HepG2 (cell line): ENCODE data around the gene ZMIZ2. TPM values are rescaled to one million over a fixed set of nuclear protein-coding genes. Genes with fewer than 3 reads are reported as not detected.

Source experiments
- ATAC-seq: fragments of 200-7000 bp; cut with Tn5 transposase; 3 replicates; pipeline ENCODE4 v1.9.1; 2020; ENCODE audit warnings: mild to moderate bottlenecking, moderate library complexity
- BruUV-seq: library from RNA; stranded (reverse); fragments of 400-500 nt; replicated peaks from 2 replicates; lab custom pipeline; 2021; lab: Mats Ljungman, UMichigan
- CTCF ChIA-PET: fragments of 300-600 bp; formaldehyde crosslinking; extraction: SDS; loops from one replicate; lab custom pipeline; 2021; ENCODE audit warnings: low total read pairs, inconsistent platforms, low intra/inter-chr PET ratio; lab: Yijun Ruan, JAX
- POLR2A ChIA-PET: fragments of 350-600 bp; sonication (Branson Sonifier 250); formaldehyde crosslinking; loops from one replicate; lab custom pipeline; 2020; ENCODE audit warnings: antibody characterized with exemption, inconsistent platforms; lab: Yijun Ruan, JAX
- DNase-seq: peaks from one replicate; pipeline ENCODE4 v3.0.0-alpha.2; 2015; ENCODE audit warnings: low spot score
- FAIRE-seq: peaks from 3 replicates; lab custom pipeline; 2011; peaks lifted over from hg19 to GRCh38; lab: Jason Lieb, UNC
- H2AFZ ChIP-seq: one replicate; pipeline ENCODE4 v1.6.1; 2011; ENCODE audit warnings: low read length, inconsistent platforms
- H3K27ac ChIP-seq: fragments of 300-600 bp; 3 replicates; pipeline ENCODE4 v1.8.0; 2011; ENCODE audit warnings: mixed run types, mild to moderate bottlenecking, mixed read lengths, low read length, inconsistent platforms; ENCODE audit not compliant: insufficient read depth; ENCODE audit errors: extremely low read length
- H3K27me3 ChIP-seq, 2 experiments: fragments of 200-600 bp in 1 of 2; 2 replicates in 1 of 2; 3 replicates in 1 of 2; pipeline versions ENCODE4 v1.6.0 to v1.8.0; 2011; ENCODE audit warnings: low read length in 2 of 2, mild to moderate bottlenecking in 2 of 2, moderate library complexity in 2 of 2, inconsistent platforms in 1 of 2; ENCODE audit not compliant: insufficient read depth in 2 of 2, control insufficient read depth in 1 of 2
- H3K36me3 ChIP-seq, 2 experiments: fragments of 200-600 bp in 1 of 2; replicated peaks in 1 of 2; 2 replicates in 1 of 2; 3 replicates in 1 of 2; pipeline versions ENCODE4 v1.5.1 to v1.8.0; 2011; ENCODE audit warnings: low read length in 2 of 2, inconsistent platforms in 1 of 2; ENCODE audit not compliant: insufficient read depth in 2 of 2, control insufficient read depth in 1 of 2
- H3K4me1 ChIP-seq: 2 replicates; pipeline ENCODE4 v1.5.1; 2012; ENCODE audit warnings: low read length, inconsistent platforms; ENCODE audit not compliant: insufficient read depth
- H3K4me2 ChIP-seq: 2 replicates; pipeline ENCODE4 v1.6.0; 2011; ENCODE audit warnings: low read depth, low read length, inconsistent platforms
- H3K4me3 ChIP-seq, 3 experiments: fragments of 200-600 bp in 1 of 3; sonication (generic), shearing (Covaris generic) in 1 of 3; replicated peaks in 1 of 3; 2 replicates each; pipeline ENCODE4 v1.5.1; 2011 to 2016; ENCODE audit warnings: low read length in 3 of 3, inconsistent platforms in 2 of 3, low read depth in 2 of 3, mild to moderate bottlenecking in 2 of 3, control low read depth in 1 of 3, mixed read lengths in 1 of 3; ENCODE audit not compliant: insufficient read depth in 1 of 3
- H3K79me2 ChIP-seq: one replicate; pipeline ENCODE4 v1.6.1; 2011; ENCODE audit warnings: low read length, inconsistent platforms; ENCODE audit not compliant: insufficient read depth
- H3K9ac ChIP-seq: 2 replicates; pipeline ENCODE4 v1.6.0; 2011; ENCODE audit warnings: mild to moderate bottlenecking, low read depth, low read length, inconsistent platforms; ENCODE audit not compliant: insufficient read depth
- H3K9me3 ChIP-seq: 2 replicates; pipeline ENCODE4 v1.5.1; 2012; ENCODE audit warnings: mild to moderate bottlenecking, low read length
- H4K20me1 ChIP-seq: 2 replicates; pipeline ENCODE4 v1.6.0; 2011; ENCODE audit warnings: inconsistent platforms, mild to moderate bottlenecking, low read length, moderate library complexity; ENCODE audit not compliant: insufficient read depth
- ARID5B ChIP-seq: IDR thresholded peaks from 2 replicates; pipeline ENCODE4 v1.4.0; 2020; ENCODE audit warnings: mild to moderate bottlenecking, missing genetic modification reagents
- EHMT2 ChIP-seq: fragments of 200-600 bp; sonication (generic); IDR thresholded peaks from 2 replicates; pipeline ENCODE4 v1.7.0; 2017; ENCODE audit warnings: antibody characterized with exemption, low read depth, low read length, borderline replicate concordance
- FOXK1 ChIP-seq: sonication (generic); formaldehyde crosslinking; IDR thresholded peaks from 2 replicates; pipeline ENCODE4 v1.4.0; 2020; ENCODE audit warnings: low read depth, missing genetic modification reagents, borderline replicate concordance
- FOXK2 ChIP-seq: fragments of 450-650 bp; IDR thresholded peaks from 2 replicates; pipeline ENCODE4 v1.6.1; 2016
- HES4 ChIP-seq: sonication (generic); formaldehyde crosslinking; IDR thresholded peaks from 2 replicates; pipeline ENCODE4 v1.9.0; 2021; ENCODE audit warnings: mild to moderate bottlenecking, missing genetic modification reagents, borderline replicate concordance
- MAFF ChIP-seq: IDR thresholded peaks from 2 replicates; pipeline ENCODE4 v1.6.1; 2011; ENCODE audit warnings: low read depth, low read length, improper control_type of control experiment
- PBX2 ChIP-seq: IDR thresholded peaks from 2 replicates; pipeline ENCODE4 v1.6.1; 2016; ENCODE audit warnings: control low read depth
- SALL2 ChIP-seq: sonication (generic); formaldehyde crosslinking; IDR thresholded peaks from 2 replicates; pipeline ENCODE4 v1.8.1; 2023; ENCODE audit warnings: mild to moderate bottlenecking, missing genetic modification reagents, inconsistent platforms
- SAP130 ChIP-seq: IDR thresholded peaks from 2 replicates; pipeline ENCODE4 v1.6.1; 2016; ENCODE audit warnings: low read depth
- SMC3 ChIP-seq: IDR thresholded peaks from 2 replicates; pipeline ENCODE4 v1.6.1; 2011; ENCODE audit warnings: low read length, improper control_type of control experiment
- ZNF234 ChIP-seq: sonication (generic); formaldehyde crosslinking; conservative IDR thresholded peaks from 2 replicates; pipeline ENCODE4 v1.5.1; 2020; ENCODE audit warnings: mild to moderate bottlenecking, missing genetic modification reagents
- ZSCAN29 ChIP-seq: sonication (generic); formaldehyde crosslinking; conservative IDR thresholded peaks from 2 replicates; pipeline ENCODE4 v1.4.0; 2020; ENCODE audit warnings: mild to moderate bottlenecking, missing genetic modification reagents
- WGBS: methylation state at CpG from one replicate; pipeline ENCODE4 v1.1.6; 2017; ENCODE audit warnings: low lambda C conversion rate; 5-methylcytosine and 5-hydroxymethylcytosine counted together
- in situ Hi-C: cut with HindIII; loops from 2 replicates; pipeline ENCODE4 v1.10.0; 2017; ENCODE audit warnings: low pct_unique_long_range_greater_than_20kb; ENCODE audit not compliant: extremely low pct_ligation_motif_present
- intact Hi-C: fragments of 100-400 bp; cut with micrococcal nuclease; formaldehyde crosslinking; loops from one replicate; pipeline ENCODE4 v1.10.0; 2022; ENCODE audit not compliant: unreplicated experiment
- polyA plus RNA-seq, 8 experiments: library from polyadenylated mRNA; depleted of rRNA in 3 of 8; stranded (reverse) in 7 of 8; unstranded in 1 of 8; fragments of >200 nt; fragmentation: Illumina TruSeq in 4 of 8; extraction: Trizol in 4 of 8; gene quantifications; 2 replicates each; pipeline versions ENCODE4 v1.2.1 to v1.2.3, GENCODE V29; 2011 to 2016; ENCODE audit warnings: low read depth in 4 of 8, missing spikeins in 1 of 8, mixed read lengths in 1 of 8; ENCODE audit not compliant: insufficient read depth in 1 of 8
- total RNA-seq, 5 experiments: library from RNA; depleted of rRNA; stranded (reverse); fragments of >200 nt; fragmentation: Illumina TruSeq; extraction: Trizol; gene quantifications; 2 replicates each; pipeline ENCODE4 v1.2.3, GENCODE V29; 2016; ENCODE audit warnings: low read depth in 1 of 5

The ZMIZ2 gene
- total and polyA plus RNA-seq, 2 of the 13 experiments (the other 11 are each of a cell fraction or from before 2014, with no cell fraction given) = 4.9 to 7.9 TPM

GRCh38 chr7:44789990-44790389, 41.3 kb downstream of the ZMIZ2 start:
- H3K9me3 ChIP-seq = no peaks in the 10 kb centered on the region
- H3K9ac ChIP-seq = no peak overlapping the region
- no peak for FAIRE-seq
- TF ChIP-seq ZNF234 (no peak), ZSCAN29 (no peak), SALL2 (no peak), PBX2 (CRISPR knock-in tag) (no peak), FOXK2 (no peak)
- no peak for ATAC-seq
- H3K36me3 ChIP-seq = no peaks in the 10 kb centered on the region
- H4K20me1 ChIP-seq = no peaks in the 10 kb centered on the region
- 42% methylated on average over 5 of the region's 5 CpGs for WGBS
- H3K4me1 ChIP-seq = peaks cover 33% of the 10 kb centered on the region
- no peak overlapping the region for H3K4me3 ChIP-seq
- intact Hi-C loops = loop anchor here (10.0 kb wide), 1 partner anchor 1775 kb away; no protein-coding TSS in a partner anchor
- H2AFZ ChIP-seq = no peak overlapping the region
- H3K27me3 ChIP-seq = no peaks in the 10 kb centered on the region
- in situ Hi-C loops = no loop called here
- CTCF ChIA-PET = no interaction called here
- no peak overlapping the region for H3K27ac ChIP-seq
- no peak overlapping the region for H3K4me2 ChIP-seq
- H3K79me2 ChIP-seq = no peaks in the 10 kb centered on the region
- BruUV-seq = no TSS peak
- DNase-seq = no peak
- POLR2A ChIA-PET = no interaction called here

GRCh38 chr7:44791278-44792219, 42.9 kb downstream of the ZMIZ2 start:
- H3K4me3 ChIP-seq = peak overlapping the region in 1 of 3 experiments; percentile 12; a peak in 1 of 6 replicates
- H3K9ac ChIP-seq = no peak overlapping the region
- peaks cover 33% of the 10 kb centered on the region for H3K4me1 ChIP-seq
- no peak overlapping the region for H2AFZ ChIP-seq
- POLR2A ChIA-PET = interaction anchor here (1.0 to 1.4 kb wide), 4 partner anchors 14 to 218 kb away, joined by 4 to 8 read pairs (median 6); partner anchors contain the start of genes DDX56 and H2AZ2
- peaks cover 3% of the 10 kb centered on the region for H3K79me2 ChIP-seq
- H3K27me3 ChIP-seq = no peaks in the 10 kb centered on the region
- 4% methylated on average over 7 of the region's 8 CpGs for WGBS
- peak overlapping the region; percentile 63 for H3K4me2 ChIP-seq
- intact Hi-C loops = loop anchor here (10.0 kb wide), 1 partner anchor 1773 kb away; no protein-coding TSS in a partner anchor
- FAIRE-seq = peak; percentile 37
- H3K27ac ChIP-seq = no peak overlapping the region
- H3K36me3 ChIP-seq = no peaks in the 10 kb centered on the region
- peak; percentile 57 for DNase-seq
- CTCF ChIA-PET = interaction anchor here (0.9 kb wide), 1 partner anchor 56 kb away, joined by 3 read pairs; the partner anchor contains the start of gene H2AZ2
- no peaks in the 10 kb centered on the region for H3K9me3 ChIP-seq
- in situ Hi-C loops = no loop called here
- ATAC-seq = peak; percentile 54
- H4K20me1 ChIP-seq = no peaks in the 10 kb centered on the region
- no TSS peak for BruUV-seq
- TF ChIP-seq SAP130 (CRISPR knock-in tag) (peak; percentile 50; the same call in 1 of the 2 replicates), ARID5B (CRISPR knock-in tag) (0 out of 2 replicates have a peak, but pooled peaks have one; percentile 8), FOXK1 (CRISPR knock-in tag) (no peak), SMC3 (peak; percentile 33), MAFF (peak; percentile 75), EHMT2 (no peak), HES4 (CRISPR knock-in tag) (no peak)
